ENCODE measurements around the gene VGLL3. TPM values are rescaled to one million over a fixed set of nuclear protein-coding genes. Genes with fewer than 3 reads are reported as not detected.

VGLL3 gene
- polyA plus RNA-seq, 1 donor from 2014 or later, result 0.06 TPM

DNA sequence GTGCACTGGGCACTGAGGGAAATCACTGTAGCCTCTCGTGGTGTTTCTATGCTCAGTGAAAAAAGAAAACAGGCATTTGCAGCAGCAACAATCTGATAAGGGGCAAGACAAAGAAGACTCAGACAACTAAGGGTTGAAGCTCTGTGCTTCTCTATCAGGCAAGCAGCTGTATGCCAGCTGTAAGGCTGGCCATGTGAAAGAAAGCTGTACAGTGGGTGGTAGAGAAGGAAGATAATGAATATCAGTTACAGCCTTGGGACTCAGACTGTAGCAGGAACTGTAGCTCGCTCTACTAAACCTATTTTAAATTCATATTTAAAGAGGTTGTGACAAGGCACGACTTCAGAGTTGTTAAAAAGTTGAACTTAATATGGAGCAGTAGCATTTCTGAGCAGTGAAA, 76.3 kb downstream of the VGLL3 start:
- Histone ChIP-seq H3K9me3 (ENCODE audit: low read length) (no peaks in the 10 kb centered on the region), H4K20me1 (ENCODE audit: insufficient read depth) (no peaks in the 10 kb centered on the region), H3K27ac (ENCODE audit: low read length) (no peak overlapping the region), H3K36me3 (ENCODE audit: insufficient read depth, low read length) (no peaks in the 10 kb centered on the region), H3F3A (ENCODE audit: insufficient read depth, low read length, poor library complexity, severe bottlenecking) (no peaks in the 10 kb centered on the region), H3K4me2 (ENCODE audit: low read length) (no peak overlapping the region), H3K9ac (ENCODE audit: low read length) (no peak overlapping the region), H3K4me3 (ENCODE audit: low read length) (no peak overlapping the region), H3K79me2 (replicated peaks; ENCODE audit: insufficient read depth, low read length) (no peaks in the 10 kb centered on the region), H3K27me3 (ENCODE audit: insufficient read depth, low read depth, low read length) (no peaks in the 10 kb centered on the region), H3K9me2 (ENCODE audit: insufficient read depth, low read length) (no peaks in the 10 kb centered on the region), H2AFZ (ENCODE audit: low read depth, low read length) (no peak overlapping the region)
- TF ChIP-seq EP300 (conservative IDR thresholded peaks at IDR 0.05; ENCODE audit: poor library complexity, severe bottlenecking) (no peak), REST (IDR thresholded peaks at IDR 0.05; ENCODE audit: borderline replicate concordance) (no peak), MXI1 (conservative IDR thresholded peaks at IDR 0.05; ENCODE audit: poor library complexity, severe bottlenecking) (no peak), CTCF (IDR thresholded peaks at IDR 0.05; ENCODE audit: poor library complexity, severe bottlenecking) (no peak), RAD21 (conservative IDR thresholded peaks at IDR 0.05) (no peak), TAF1 (IDR thresholded peaks at IDR 0.05; ENCODE audit: low read depth) (no peak), POLR2AphosphoS5 (IDR thresholded peaks at IDR 0.05) (no peak), SMC3 (conservative IDR thresholded peaks at IDR 0.05; ENCODE audit: poor library complexity) (no peak), EZH2 (IDR thresholded peaks at IDR 0.05; ENCODE audit: borderline replicate concordance, insufficient read depth, low read length, poor library complexity, severe bottlenecking) (no peak)

DNA sequence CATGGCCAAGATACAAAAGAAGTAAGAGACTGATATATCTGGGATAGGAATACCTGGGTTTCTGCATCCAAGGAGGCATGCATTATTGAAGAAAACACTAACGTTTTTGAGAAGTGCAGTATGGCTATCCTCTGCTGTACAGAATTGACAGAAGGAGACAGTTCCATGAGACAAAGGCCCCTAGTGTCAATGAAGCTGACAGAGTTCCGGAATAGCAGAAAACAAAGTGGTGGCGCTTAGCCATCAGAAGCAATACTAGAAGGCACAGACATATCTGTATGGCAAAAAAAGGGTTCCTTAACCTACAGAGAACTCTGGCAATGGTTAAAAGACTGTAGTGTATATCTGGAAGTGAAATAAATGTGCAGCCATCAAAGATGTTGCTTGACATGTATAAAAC, 77.8 kb downstream of the VGLL3 start:
- Histone ChIP-seq H3K36me3 (ENCODE audit: insufficient read depth, low read length) (no peaks in the 10 kb centered on the region), H4K20me1 (ENCODE audit: insufficient read depth) (no peaks in the 10 kb centered on the region), H3F3A (ENCODE audit: insufficient read depth, low read length, poor library complexity, severe bottlenecking) (no peaks in the 10 kb centered on the region), H3K9ac (ENCODE audit: low read length) (no peak overlapping the region), H3K4me3 (ENCODE audit: low read length) (no peak overlapping the region), H3K27me3 (ENCODE audit: insufficient read depth, low read depth, low read length) (no peaks in the 10 kb centered on the region), H2AFZ (ENCODE audit: low read depth, low read length) (no peak overlapping the region), H3K4me2 (ENCODE audit: low read length) (no peak overlapping the region), H3K79me2 (replicated peaks; ENCODE audit: insufficient read depth, low read length) (no peaks in the 10 kb centered on the region), H3K9me3 (ENCODE audit: low read length) (no peaks in the 10 kb centered on the region), H3K27ac (ENCODE audit: low read length) (no peak overlapping the region), H3K9me2 (ENCODE audit: insufficient read depth, low read length) (no peaks in the 10 kb centered on the region)
- TF ChIP-seq EZH2 (IDR thresholded peaks at IDR 0.05; ENCODE audit: borderline replicate concordance, insufficient read depth, low read length, poor library complexity, severe bottlenecking), result no peak
- TF ChIP-seq POLR2AphosphoS5 (IDR thresholded peaks at IDR 0.05), result no peak
- no peak for TF ChIP-seq CTCF (IDR thresholded peaks at IDR 0.05; ENCODE audit: poor library complexity, severe bottlenecking)
- TF ChIP-seq REST (IDR thresholded peaks at IDR 0.05; ENCODE audit: borderline replicate concordance), result no peak
- no peak for TF ChIP-seq SMC3 (conservative IDR thresholded peaks at IDR 0.05; ENCODE audit: poor library complexity)
